ENCODE measurements around the gene PLCB4. TPM values are rescaled to one million over a fixed set of nuclear protein-coding genes. Genes with fewer than 3 reads are reported as not detected.
A peak's percentile ranks its signal among the peaks of the same experiment; 100 is the strongest.

The PLCB4 gene
- total and polyA plus RNA-seq, 3 experiments from 2014 or later, result not detected

- Mint-ChIP-seq H3K27me3 (no peaks in the 10 kb centered on the region), H3K9me3 (peaks cover 0 to 2% (median 0%) of the 10 kb centered on the region in 5 donors), H3K4me1 (no peaks in the 10 kb centered on the region), H3K4me3 (no peak overlapping the region), H3K36me3 (no peaks in the 10 kb centered on the region), H3K27ac (no peak overlapping the region)
- DNase-seq, result no peak
- Histone ChIP-seq H3K4me3 (ENCODE audit: low read length) (no peak overlapping the region), H3K4me1 (ENCODE audit: insufficient read depth, low read length) (no peaks in the 10 kb centered on the region), H3K36me3 (ENCODE audit: insufficient read depth, low read length) (no peaks in the 10 kb centered on the region), H3K27me3 (ENCODE audit: insufficient read depth, low read length, poor library complexity, severe bottlenecking) (no peaks in the 10 kb centered on the region), H3K27ac (ENCODE audit: low read depth, low read length) (no peak overlapping the region), H3K9me3 (ENCODE audit: low read length) (no peaks in the 10 kb centered on the region)
- CTCF ChIA-PET, result no interaction called here
- POLR2A ChIA-PET, result no interaction called here
Measured at GRCh38 chr20:9409981-9410380, 341.1 kb downstream of the PLCB4 start.

- Histone ChIP-seq H3K4me3 (ENCODE audit: low read length) (no peak overlapping the region), H3K27ac (ENCODE audit: low read depth, low read length) (no peak overlapping the region), H3K27me3 (ENCODE audit: insufficient read depth, low read length, poor library complexity, severe bottlenecking) (no peaks in the 10 kb centered on the region), H3K4me1 (ENCODE audit: insufficient read depth, low read length) (no peaks in the 10 kb centered on the region), H3K9me3 (ENCODE audit: low read length) (no peaks in the 10 kb centered on the region), H3K36me3 (ENCODE audit: insufficient read depth, low read length) (no peaks in the 10 kb centered on the region)
- Mint-ChIP-seq H3K4me1 (no peaks in the 10 kb centered on the region), H3K4me3 (no peak overlapping the region), H3K27ac (no peak overlapping the region), H3K27me3 (no peaks in the 10 kb centered on the region), H3K36me3 (no peaks in the 10 kb centered on the region), H3K9me3 (peaks cover 0 to 2% (median 0%) of the 10 kb centered on the region in 5 donors)
- POLR2A ChIA-PET, result no interaction called here
- DNase-seq, result no peak
- CTCF ChIA-PET, result no interaction called here
Measured at GRCh38 chr20:9411833-9412232, 342.9 kb downstream of the PLCB4 start.

- Histone ChIP-seq H3K27ac (ENCODE audit: low read depth, low read length) (no peak overlapping the region), H3K36me3 (ENCODE audit: insufficient read depth, low read length) (no peaks in the 10 kb centered on the region), H3K27me3 (ENCODE audit: insufficient read depth, low read length, poor library complexity, severe bottlenecking) (no peaks in the 10 kb centered on the region), H3K9me3 (ENCODE audit: low read length) (no peaks in the 10 kb centered on the region), H3K4me1 (ENCODE audit: insufficient read depth, low read length) (no peaks in the 10 kb centered on the region), H3K4me3 (ENCODE audit: low read length) (no peak overlapping the region)
- ChIA-PET CTCF (no interaction called here), POLR2A (no interaction called here)
- no peaks in the 10 kb centered on the region for H3K4me1 Mint-ChIP-seq
- H3K27me3 Mint-ChIP-seq, result no peaks in the 10 kb centered on the region
- H3K36me3 Mint-ChIP-seq, result no peaks in the 10 kb centered on the region
- H3K4me3 Mint-ChIP-seq, result no peak overlapping the region
- DNase-seq, result no peak
- H3K9me3 Mint-ChIP-seq, result peaks cover 0 to 2% (median 0%) of the 10 kb centered on the region in 5 donors
- H3K27ac Mint-ChIP-seq, result peak overlapping the region in 1 of 8 donors; percentile 43
Measured at GRCh38 chr20:9412309-9412708, 343.4 kb downstream of the PLCB4 start.

- Mint-ChIP-seq H3K27me3 (no peaks in the 10 kb centered on the region), H3K4me3 (no peak overlapping the region), H3K27ac (no peak overlapping the region), H3K36me3 (no peaks in the 10 kb centered on the region), H3K9me3 (peaks cover 0 to 2% (median 0%) of the 10 kb centered on the region in 5 donors), H3K4me1 (no peaks in the 10 kb centered on the region)
- Histone ChIP-seq H3K9me3 (ENCODE audit: low read length) (no peaks in the 10 kb centered on the region), H3K27me3 (ENCODE audit: insufficient read depth, low read length, poor library complexity, severe bottlenecking) (no peaks in the 10 kb centered on the region), H3K36me3 (ENCODE audit: insufficient read depth, low read length) (no peaks in the 10 kb centered on the region), H3K27ac (ENCODE audit: low read depth, low read length) (no peak overlapping the region), H3K4me1 (ENCODE audit: insufficient read depth, low read length) (no peaks in the 10 kb centered on the region), H3K4me3 (ENCODE audit: low read length) (no peak overlapping the region)
- POLR2A ChIA-PET, result no interaction called here
- CTCF ChIA-PET, result no interaction called here
- no peak for DNase-seq
Measured at GRCh38 chr20:9413001-9413400, 344.1 kb downstream of the PLCB4 start.

GRCh38 chr20:9415426-9415825, 346.5 kb downstream of the PLCB4 start:
- H3K36me3 Mint-ChIP-seq, result no peaks in the 10 kb centered on the region
- H3K9me3 Mint-ChIP-seq, result peaks cover 0 to 2% (median 0%) of the 10 kb centered on the region in 5 donors
- Histone ChIP-seq H3K4me3 (ENCODE audit: low read length) (no peak overlapping the region), H3K4me1 (ENCODE audit: insufficient read depth, low read length) (no peaks in the 10 kb centered on the region), H3K9me3 (ENCODE audit: low read length) (no peaks in the 10 kb centered on the region), H3K27me3 (ENCODE audit: insufficient read depth, low read length, poor library complexity, severe bottlenecking) (no peaks in the 10 kb centered on the region), H3K27ac (ENCODE audit: low read depth, low read length) (no peak overlapping the region), H3K36me3 (ENCODE audit: insufficient read depth, low read length) (no peaks in the 10 kb centered on the region)
- no peak overlapping the region for H3K27ac Mint-ChIP-seq
- H3K4me3 Mint-ChIP-seq, result no peak overlapping the region
- no peaks in the 10 kb centered on the region for H3K27me3 Mint-ChIP-seq
- ChIA-PET CTCF (no interaction called here), POLR2A (no interaction called here)
- no peaks in the 10 kb centered on the region for H3K4me1 Mint-ChIP-seq
- DNase-seq, result no peak

- Mint-ChIP-seq H3K4me1 (no peaks in the 10 kb centered on the region), H3K4me3 (no peak overlapping the region), H3K27ac (no peak overlapping the region), H3K9me3 (peaks cover 0 to 3% (median 0%) of the 10 kb centered on the region in 5 donors), H3K36me3 (no peaks in the 10 kb centered on the region), H3K27me3 (no peaks in the 10 kb centered on the region)
- no peaks in the 10 kb centered on the region for H3K9me3 ChIP-seq (ENCODE audit: low read length)
- no peak overlapping the region for H3K27ac ChIP-seq (ENCODE audit: low read depth, low read length)
- no peaks in the 10 kb centered on the region for H3K27me3 ChIP-seq (ENCODE audit: insufficient read depth, low read length, poor library complexity, severe bottlenecking)
- no peak overlapping the region for H3K4me3 ChIP-seq (ENCODE audit: low read length)
- DNase-seq, result no peak
- ChIA-PET POLR2A (no interaction called here), CTCF (no interaction called here)
- H3K4me1 ChIP-seq (ENCODE audit: insufficient read depth, low read length), result no peaks in the 10 kb centered on the region
- no peaks in the 10 kb centered on the region for H3K36me3 ChIP-seq (ENCODE audit: insufficient read depth, low read length)
Measured at GRCh38 chr20:9416421-9416820, 347.5 kb downstream of the PLCB4 start.

- H3K27ac ChIP-seq (ENCODE audit: low read depth, low read length), result no peak overlapping the region
- H3K27me3 ChIP-seq (ENCODE audit: insufficient read depth, low read length, poor library complexity, severe bottlenecking), result no peaks in the 10 kb centered on the region
- no peaks in the 10 kb centered on the region for H3K9me3 ChIP-seq (ENCODE audit: low read length)
- Mint-ChIP-seq H3K4me3 (no peak overlapping the region), H3K27me3 (no peaks in the 10 kb centered on the region), H3K4me1 (no peaks in the 10 kb centered on the region), H3K27ac (no peak overlapping the region), H3K9me3 (peaks cover 0 to 5% (median 0%) of the 10 kb centered on the region in 5 donors), H3K36me3 (no peaks in the 10 kb centered on the region)
- H3K4me3 ChIP-seq (ENCODE audit: low read length), result no peak overlapping the region
- no peaks in the 10 kb centered on the region for H3K4me1 ChIP-seq (ENCODE audit: insufficient read depth, low read length)
- ChIA-PET POLR2A (no interaction called here), CTCF (no interaction called here)
- no peaks in the 10 kb centered on the region for H3K36me3 ChIP-seq (ENCODE audit: insufficient read depth, low read length)
- no peak for DNase-seq
Measured at GRCh38 chr20:9417665-9418064, 348.8 kb downstream of the PLCB4 start.

- H3K4me1 Mint-ChIP-seq, result no peaks in the 10 kb centered on the region
- Histone ChIP-seq H3K9me3 (ENCODE audit: low read length) (no peaks in the 10 kb centered on the region), H3K27ac (ENCODE audit: low read depth, low read length) (no peak overlapping the region), H3K36me3 (ENCODE audit: insufficient read depth, low read length) (no peaks in the 10 kb centered on the region), H3K4me3 (ENCODE audit: low read length) (no peak overlapping the region), H3K4me1 (ENCODE audit: insufficient read depth, low read length) (no peaks in the 10 kb centered on the region), H3K27me3 (ENCODE audit: insufficient read depth, low read length, poor library complexity, severe bottlenecking) (no peaks in the 10 kb centered on the region)
- no peaks in the 10 kb centered on the region for H3K36me3 Mint-ChIP-seq
- ChIA-PET CTCF (interaction anchor here (1.0 kb wide), 1 partner anchor 14 kb away, joined by 4 read pairs; no protein-coding TSS in a partner anchor), POLR2A (no interaction called here)
- no peak overlapping the region for H3K27ac Mint-ChIP-seq
- no peak for DNase-seq
- peaks cover 0 to 3% of the 10 kb centered on the region in 2 donors for H3K27me3 Mint-ChIP-seq
- H3K4me3 Mint-ChIP-seq, result no peak overlapping the region
- H3K9me3 Mint-ChIP-seq, result peaks cover 0 to 3% (median 0%) of the 10 kb centered on the region in 5 donors
Measured at GRCh38 chr20:9422321-9423057, 353.6 kb downstream of the PLCB4 start.
